ENCODE measurements around the gene TBP. TPM values are rescaled to one million over a fixed set of nuclear protein-coding genes. Genes with fewer than 3 reads are reported as not detected.
A peak's percentile ranks its signal among the peaks of the same experiment; 100 is the strongest.

The TBP gene
- total RNA-seq, 1 donor from 2014 or later, result 10.2 TPM

DNA sequence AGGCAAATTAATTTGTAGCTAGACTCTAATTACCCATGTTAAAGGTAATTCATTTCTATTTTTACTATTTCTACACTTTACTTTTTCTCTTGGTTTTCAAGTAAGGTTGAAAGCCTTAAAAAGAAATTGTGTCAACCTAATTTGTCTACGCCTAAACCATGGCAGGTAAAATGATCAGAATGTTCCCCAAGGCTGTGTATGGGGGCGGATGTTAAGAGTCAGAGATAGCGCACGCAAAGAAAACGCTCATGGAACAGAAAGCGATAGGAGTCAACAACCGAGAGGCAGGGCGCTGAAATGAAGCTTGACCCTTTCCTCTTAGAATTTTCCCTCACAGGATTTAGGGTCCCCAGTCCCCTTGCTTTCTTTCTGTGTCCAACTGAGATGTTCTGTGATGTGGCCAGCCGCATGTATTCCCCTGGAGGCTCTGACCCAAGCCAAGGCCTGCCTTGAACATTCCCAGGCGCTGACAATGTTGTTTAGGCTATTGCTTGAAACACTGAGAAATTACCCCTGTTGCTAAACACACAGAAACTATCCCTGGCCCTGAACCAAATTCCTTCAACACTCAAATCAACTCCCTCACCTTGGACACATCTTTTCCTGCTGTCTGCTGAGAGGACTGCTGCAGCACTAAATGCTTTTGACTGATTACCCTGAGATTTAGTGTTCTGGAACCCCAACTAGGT lies 12.0 kb upstream of the TBP start:
- intact Hi-C loops (cut with DNase I), result no loop called here
- no peak overlapping the region for H3K27ac ChIP-seq

DNA sequence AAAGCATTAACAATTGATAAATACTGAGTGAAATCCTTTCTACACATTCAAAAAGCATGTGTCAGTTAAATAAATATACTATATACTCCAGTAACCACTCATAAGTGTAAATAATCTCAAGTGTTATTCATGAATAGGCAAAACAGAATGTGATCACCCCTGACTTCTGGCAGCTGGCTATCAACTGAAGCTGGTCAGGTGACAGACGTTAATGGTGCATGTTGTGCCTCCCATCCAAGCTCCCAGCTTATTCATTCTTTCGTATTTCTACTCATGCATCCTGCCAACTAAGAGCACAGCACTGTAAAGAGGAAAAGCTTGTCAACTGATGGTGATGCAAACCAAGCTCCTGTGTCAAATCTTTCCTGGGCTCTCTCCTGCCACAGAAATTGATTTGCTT lies 8.8 kb upstream of the TBP start:
- DNase-seq (ENCODE audit: low spot score in 2 of 2), result no peak
- no peaks in the 10 kb centered on the region for H3K9me3 ChIP-seq
- intact Hi-C loops (cut with DNase I), result no loop called here
- TF ChIP-seq, protein P1, sequence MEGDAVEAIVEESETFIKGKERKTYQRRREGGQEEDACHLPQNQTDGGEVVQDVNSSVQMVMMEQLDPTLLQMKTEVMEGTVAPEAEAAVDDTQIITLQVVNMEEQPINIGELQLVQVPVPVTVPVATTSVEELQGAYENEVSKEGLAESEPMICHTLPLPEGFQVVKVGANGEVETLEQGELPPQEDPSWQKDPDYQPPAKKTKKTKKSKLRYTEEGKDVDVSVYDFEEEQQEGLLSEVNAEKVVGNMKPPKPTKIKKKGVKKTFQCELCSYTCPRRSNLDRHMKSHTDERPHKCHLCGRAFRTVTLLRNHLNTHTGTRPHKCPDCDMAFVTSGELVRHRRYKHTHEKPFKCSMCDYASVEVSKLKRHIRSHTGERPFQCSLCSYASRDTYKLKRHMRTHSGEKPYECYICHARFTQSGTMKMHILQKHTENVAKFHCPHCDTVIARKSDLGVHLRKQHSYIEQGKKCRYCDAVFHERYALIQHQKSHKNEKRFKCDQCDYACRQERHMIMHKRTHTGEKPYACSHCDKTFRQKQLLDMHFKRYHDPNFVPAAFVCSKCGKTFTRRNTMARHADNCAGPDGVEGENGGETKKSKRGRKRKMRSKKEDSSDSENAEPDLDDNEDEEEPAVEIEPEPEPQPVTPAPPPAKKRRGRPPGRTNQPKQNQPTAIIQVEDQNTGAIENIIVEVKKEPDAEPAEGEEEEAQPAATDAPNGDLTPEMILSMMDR (IDR thresholded peaks at IDR 0.05), result no peak
- no peak overlapping the region for H3K4me3 ChIP-seq
- peaks cover 64 to 81% of the 10 kb centered on the region in 2 donors for H3K36me3 ChIP-seq
- no peaks in the 10 kb centered on the region for H3K27me3 ChIP-seq
- peaks cover 0 to 7% of the 10 kb centered on the region in 2 donors for H3K4me1 ChIP-seq
- H3K27ac ChIP-seq, result no peak overlapping the region

More for the DNA sequence above, 12.0 kb upstream of the TBP start:
- H3K4me3 ChIP-seq, result no peak overlapping the region
- no peaks in the 10 kb centered on the region for H3K4me1 ChIP-seq
- peaks cover 82 to 99% of the 10 kb centered on the region in 2 donors for H3K36me3 ChIP-seq
- DNase-seq (ENCODE audit: low spot score in 2 of 2), result no peak
- TF ChIP-seq, protein P1 (IDR thresholded peaks at IDR 0.05), result no peak
- no peaks in the 10 kb centered on the region for H3K9me3 ChIP-seq
- H3K27me3 ChIP-seq, result no peaks in the 10 kb centered on the region

DNA sequence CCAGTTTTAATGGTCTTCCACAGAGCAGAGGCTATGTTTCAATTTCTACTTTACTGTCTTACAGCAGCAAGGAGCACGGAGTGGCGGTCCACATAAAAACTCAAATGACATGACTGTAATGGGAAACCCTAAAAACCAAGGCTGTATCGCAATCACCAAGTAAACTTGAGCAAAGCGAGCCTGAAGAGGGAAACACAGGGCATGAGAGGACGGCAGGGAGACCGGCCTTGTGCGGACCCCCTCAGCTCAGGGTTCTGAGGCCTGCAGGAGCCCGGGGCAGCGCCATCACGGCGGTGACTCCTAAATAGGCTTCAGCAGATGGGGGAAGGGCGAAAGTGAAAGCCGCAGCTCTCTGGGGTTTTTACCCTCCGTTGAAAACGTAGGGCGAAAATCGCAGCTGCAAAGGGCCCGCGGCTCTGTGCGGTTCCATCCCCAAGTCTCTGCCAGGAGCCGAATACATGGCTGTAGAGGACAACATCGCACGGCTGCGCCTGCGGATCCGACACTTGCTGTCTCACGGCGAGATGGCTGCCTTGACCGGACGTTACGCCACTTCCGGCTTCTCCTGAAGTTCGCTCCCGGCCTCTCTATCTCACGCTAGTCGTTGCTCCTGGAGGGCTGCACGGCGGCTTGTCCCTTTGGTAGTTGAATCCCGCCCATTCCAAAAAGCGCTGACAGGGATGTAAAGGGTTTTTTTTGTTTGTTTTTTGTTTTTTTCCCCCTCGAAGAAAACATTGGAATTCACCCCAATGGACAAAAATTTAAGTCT lies 1.2 kb upstream of the TBP start, which contains the start of gene PSMB1:
TSS of gene PSMB1 (minus strand) at position 543 of the 769 bp plus-strand sequence. CDS start at position 478, 65 bp downstream.
- Histone ChIP-seq H3K27ac (peak within 1 kb of the TSS; percentile 94), H3K4me3 (peak within 1 kb of the TSS; percentile 75 to 98), H3K27me3 (no peaks in the 10 kb centered on the region), H3K4me1 (peaks cover 8 to 29% of the 10 kb centered on the region in 2 donors), H3K36me3 (peaks cover 4 to 6% of the 10 kb centered on the region in 2 donors), H3K9me3 (no peaks in the 10 kb centered on the region)
- TF ChIP-seq, protein P1 (IDR thresholded peaks at IDR 0.05), result no peak
- DNase-seq (ENCODE audit: low spot score in 2 of 2), result peak; percentile 76 to 98
- intact Hi-C loops (cut with DNase I), result loop anchor here (1.0 kb wide), 1 partner anchor 247 kb away; the partner anchor contains the start of gene FAM120B

DNA sequence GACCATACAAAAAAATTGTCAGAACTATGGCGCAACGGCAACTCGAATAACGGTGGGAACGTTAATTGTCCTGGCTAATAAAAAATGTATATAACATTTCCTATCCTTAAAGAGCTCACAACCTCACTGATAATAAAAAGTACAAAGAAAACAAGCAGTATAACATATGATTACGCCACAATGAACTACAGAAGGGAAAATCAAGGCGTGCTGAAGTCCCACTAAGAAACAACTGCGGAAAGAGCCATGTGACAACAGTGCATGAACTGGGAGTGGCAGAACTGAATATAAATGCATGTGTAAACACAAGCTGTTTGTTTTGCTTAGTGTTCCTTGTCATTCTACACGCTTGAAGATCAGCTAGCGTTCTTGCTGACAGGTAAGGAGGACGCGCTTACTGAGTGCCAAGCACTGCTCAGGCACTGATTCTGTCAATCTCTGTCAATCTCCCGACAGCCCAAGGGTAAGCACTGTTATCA lies 596 bp upstream of the TBP start:
- DNase-seq (ENCODE audit: low spot score in 2 of 2), result no peak
- Histone ChIP-seq H3K27me3 (no peaks in the 10 kb centered on the region), H3K4me3 (peak overlapping the region; percentile 75 to 98), H3K9me3 (no peaks in the 10 kb centered on the region), H3K27ac (peak overlapping the region; percentile 94), H3K4me1 (peaks cover 8 to 29% of the 10 kb centered on the region in 2 donors), H3K36me3 (peaks cover 0 to 7% of the 10 kb centered on the region in 2 donors)
- intact Hi-C loops (cut with DNase I), result loop anchor here (1.0 kb wide), 4 partner anchors 31 to 851 kb away; partner anchors contain the start of genes C6orf120, DYNLT2, ERMARD and FAM120B
- TF ChIP-seq, protein P1 (IDR thresholded peaks at IDR 0.05), result no peak

DNA sequence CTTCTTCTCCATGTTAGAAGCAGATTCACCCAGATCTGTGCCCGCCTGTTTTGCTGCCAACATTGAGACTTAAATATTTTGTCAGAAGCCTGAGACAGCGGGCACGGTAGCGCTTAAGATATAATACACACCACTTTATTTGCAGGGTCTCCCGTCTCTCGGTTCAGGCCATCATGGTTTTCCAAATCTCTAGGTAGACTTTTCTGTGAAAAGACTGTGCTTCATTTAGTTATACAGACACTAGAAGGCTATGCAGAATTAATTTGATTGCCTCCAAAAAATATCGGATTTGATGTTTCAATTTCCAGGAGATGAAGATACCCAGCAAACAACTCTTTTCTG lies 598 bp downstream of the TBP start:
- intact Hi-C loops (cut with DNase I), result loop anchor here (1.0 kb wide), 3 partner anchors 30 to 852 kb away; partner anchors contain the start of genes C6orf120, DYNLT2, ERMARD and PDCD2
- H3K4me3 ChIP-seq, result peak overlapping the region; percentile 75 to 98
- H3K9me3 ChIP-seq, result no peaks in the 10 kb centered on the region
- H3K4me1 ChIP-seq, result peaks cover 8 to 28% of the 10 kb centered on the region in 2 donors
- TF ChIP-seq, protein P1 (IDR thresholded peaks at IDR 0.05), result no peak
- H3K27me3 ChIP-seq, result no peaks in the 10 kb centered on the region
- no peak for DNase-seq (ENCODE audit: low spot score in 2 of 2)
- peak overlapping the region; percentile 94 for H3K27ac ChIP-seq
- H3K36me3 ChIP-seq, result peaks cover 7 to 9% of the 10 kb centered on the region in 2 donors

Data from ascending aorta (tissue), 2 donors.